ENCODE results near the gene SYT7.

Gene SYT7

GRCh38 chr11:61581931-61582330 lies 1.1 kb upstream of the SYT7 start:
- ATAC-seq (ENCODE audit: insufficient read depth, low read depth) (no peak), DNase-seq (no peak)
- Histone ChIP-seq H3K4me2 (ENCODE audit: insufficient read depth, low read length) (no peak overlapping the region), H3K4me3 (ENCODE audit: low read depth in 1 of 2, low read length in 2 of 2) (no peak overlapping the region), H3K36me3 (ENCODE audit: insufficient read depth, low read length) (no peaks in the 10 kb centered on the region), H2AFZ (ENCODE audit: low read depth, low read length) (no peak overlapping the region), H3K9me3 (ENCODE audit: insufficient read depth, low read length, severe bottlenecking) (no peaks in the 10 kb centered on the region), H3K27ac (ENCODE audit: low read length) (no peak overlapping the region), H3K9ac (ENCODE audit: low read depth, low read length) (no peak overlapping the region), H3K79me2 (ENCODE audit: insufficient read depth, low read length) (no peaks in the 10 kb centered on the region), H3K27me3 (ENCODE audit: insufficient read depth, low read length, poor library complexity) (peaks cover 22% of the 10 kb centered on the region), H3K4me1 (ENCODE audit: insufficient read depth, low read length) (peaks cover 2% of the 10 kb centered on the region; the same call in 1 of the 2 replicates), H4K20me1 (ENCODE audit: insufficient read depth, low read length) (peaks cover 28% of the 10 kb centered on the region)
- TF ChIP-seq EZH2 (IDR thresholded peaks at IDR 0.05; ENCODE audit: borderline replicate concordance, low read depth, low read length, severe bottlenecking), result no peak
- TF ChIP-seq, protein P1, sequence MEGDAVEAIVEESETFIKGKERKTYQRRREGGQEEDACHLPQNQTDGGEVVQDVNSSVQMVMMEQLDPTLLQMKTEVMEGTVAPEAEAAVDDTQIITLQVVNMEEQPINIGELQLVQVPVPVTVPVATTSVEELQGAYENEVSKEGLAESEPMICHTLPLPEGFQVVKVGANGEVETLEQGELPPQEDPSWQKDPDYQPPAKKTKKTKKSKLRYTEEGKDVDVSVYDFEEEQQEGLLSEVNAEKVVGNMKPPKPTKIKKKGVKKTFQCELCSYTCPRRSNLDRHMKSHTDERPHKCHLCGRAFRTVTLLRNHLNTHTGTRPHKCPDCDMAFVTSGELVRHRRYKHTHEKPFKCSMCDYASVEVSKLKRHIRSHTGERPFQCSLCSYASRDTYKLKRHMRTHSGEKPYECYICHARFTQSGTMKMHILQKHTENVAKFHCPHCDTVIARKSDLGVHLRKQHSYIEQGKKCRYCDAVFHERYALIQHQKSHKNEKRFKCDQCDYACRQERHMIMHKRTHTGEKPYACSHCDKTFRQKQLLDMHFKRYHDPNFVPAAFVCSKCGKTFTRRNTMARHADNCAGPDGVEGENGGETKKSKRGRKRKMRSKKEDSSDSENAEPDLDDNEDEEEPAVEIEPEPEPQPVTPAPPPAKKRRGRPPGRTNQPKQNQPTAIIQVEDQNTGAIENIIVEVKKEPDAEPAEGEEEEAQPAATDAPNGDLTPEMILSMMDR (IDR thresholded peaks at IDR 0.05; ENCODE audit: borderline replicate concordance, extremely low read depth, low read length, poor library complexity, severe bottlenecking), result no peak

GRCh38 chr11:61580271-61580888 lies 496 bp downstream of the SYT7 start:
- no peak for ATAC-seq (ENCODE audit: insufficient read depth, low read depth)
- TF ChIP-seq, protein P1 (IDR thresholded peaks at IDR 0.05; ENCODE audit: borderline replicate concordance, extremely low read depth, low read length, poor library complexity, severe bottlenecking), result no peak
- TF ChIP-seq EZH2 (IDR thresholded peaks at IDR 0.05; ENCODE audit: borderline replicate concordance, low read depth, low read length, severe bottlenecking), result no peak
- no peaks in the 10 kb centered on the region for H3K36me3 ChIP-seq (ENCODE audit: insufficient read depth, low read length)
- H3K4me3 ChIP-seq (ENCODE audit: low read depth in 1 of 2, low read length in 2 of 2), result no peak overlapping the region
- H2AFZ ChIP-seq (ENCODE audit: low read depth, low read length), result no peak overlapping the region
- H3K4me1 ChIP-seq (ENCODE audit: insufficient read depth, low read length), result peaks cover 2% of the 10 kb centered on the region; the same call in 1 of the 2 replicates
- no peaks in the 10 kb centered on the region for H3K9me3 ChIP-seq (ENCODE audit: insufficient read depth, low read length, severe bottlenecking)
- no peaks in the 10 kb centered on the region for H3K79me2 ChIP-seq (ENCODE audit: insufficient read depth, low read length)
- H3K4me2 ChIP-seq (ENCODE audit: insufficient read depth, low read length), result no peak overlapping the region
- no peak overlapping the region for H3K27ac ChIP-seq (ENCODE audit: low read length)
- H3K9ac ChIP-seq (ENCODE audit: low read depth, low read length), result no peak overlapping the region
- DNase-seq, result no peak
- H3K27me3 ChIP-seq (ENCODE audit: insufficient read depth, low read length, poor library complexity), result peaks cover 22% of the 10 kb centered on the region
- H4K20me1 ChIP-seq (ENCODE audit: insufficient read depth, low read length), result peaks cover 24% of the 10 kb centered on the region

GRCh38 chr11:61579676-61580270 lies 1.1 kb downstream of the SYT7 start:
- Histone ChIP-seq H3K9ac (ENCODE audit: low read depth, low read length) (no peak overlapping the region), H3K4me1 (ENCODE audit: insufficient read depth, low read length) (peaks cover 2% of the 10 kb centered on the region; the same call in 1 of the 2 replicates), H4K20me1 (ENCODE audit: insufficient read depth, low read length) (peaks cover 26% of the 10 kb centered on the region), H3K27ac (ENCODE audit: low read length) (no peak overlapping the region), H3K36me3 (ENCODE audit: insufficient read depth, low read length) (no peaks in the 10 kb centered on the region), H3K27me3 (ENCODE audit: insufficient read depth, low read length, poor library complexity) (peaks cover 19% of the 10 kb centered on the region), H3K9me3 (ENCODE audit: insufficient read depth, low read length, severe bottlenecking) (no peaks in the 10 kb centered on the region), H3K4me2 (ENCODE audit: insufficient read depth, low read length) (no peak overlapping the region), H3K4me3 (ENCODE audit: low read depth in 1 of 2, low read length in 2 of 2) (no peak overlapping the region), H3K79me2 (ENCODE audit: insufficient read depth, low read length) (no peaks in the 10 kb centered on the region), H2AFZ (ENCODE audit: low read depth, low read length) (no peak overlapping the region)
- DNase-seq (no peak), ATAC-seq (ENCODE audit: insufficient read depth, low read depth) (no peak)
- no peak for TF ChIP-seq EZH2 (IDR thresholded peaks at IDR 0.05; ENCODE audit: borderline replicate concordance, low read depth, low read length, severe bottlenecking)
- TF ChIP-seq, protein P1 (IDR thresholded peaks at IDR 0.05; ENCODE audit: borderline replicate concordance, extremely low read depth, low read length, poor library complexity, severe bottlenecking), result no peak

Data from DND-41 (cell line).